Aorta (tissue), 5 donors: ENCODE data around the gene CTU2. TPM values are rescaled to one million over a fixed set of nuclear protein-coding genes. Genes with fewer than 3 reads are reported as not detected.

ENCODE experiments used
- ATAC-seq: fragments of 200-7000 bp; cut with Tn5 transposase; one replicate; pipeline ENCODE4 v1.9.1; 2022; ENCODE audit warnings: moderate library complexity; ENCODE audit not compliant: low FRiP score
- DNase-seq, 2 donors: peaks; one replicate each; pipeline ENCODE4 v3.0.0-alpha.2; 2020
- H3K27ac ChIP-seq, 2 donors: one replicate each; pipeline ENCODE4 v1.5.1; 2013; ENCODE audit warnings: low read length in 2 of 2, mild to moderate bottlenecking in 2 of 2, moderate library complexity in 2 of 2, control low read depth in 1 of 2, inconsistent platforms in 1 of 2, low read depth in 1 of 2
- H3K27me3 ChIP-seq, 2 donors: one replicate each; pipeline ENCODE4 v1.6.1; 2013; ENCODE audit warnings: control low read depth in 1 of 2, low read length in 1 of 2, mild to moderate bottlenecking in 1 of 2, moderate library complexity in 1 of 2; ENCODE audit not compliant: insufficient read depth in 2 of 2, control insufficient read depth in 1 of 2
- H3K36me3 ChIP-seq, 2 donors: one replicate each; pipeline ENCODE4 v1.6.1; 2013; ENCODE audit warnings: control low read depth in 1 of 2, low read length in 1 of 2, mild to moderate bottlenecking in 1 of 2; ENCODE audit not compliant: insufficient read depth in 2 of 2, control insufficient read depth in 1 of 2
- H3K4me1 ChIP-seq, 2 donors: one replicate each; pipeline ENCODE4 v1.6.1; 2013; ENCODE audit warnings: low read length in 2 of 2, control low read depth in 1 of 2, mild to moderate bottlenecking in 1 of 2, moderate library complexity in 1 of 2; ENCODE audit not compliant: insufficient read depth in 2 of 2, control insufficient read depth in 1 of 2
- H3K4me3 ChIP-seq, 2 donors: one replicate each; pipeline ENCODE4 v1.5.1; 2013; ENCODE audit warnings: low read length in 2 of 2, control low read depth in 1 of 2, mild to moderate bottlenecking in 1 of 2
- H3K9me3 ChIP-seq: one replicate; pipeline ENCODE4 v1.6.1; 2013; ENCODE audit warnings: mild to moderate bottlenecking, low read length; ENCODE audit not compliant: control insufficient read depth
- WGBS, 2 donors: extraction: QIAGEN DNeasy Blood & Tissue Kit; methylation state at CpG; one replicate each; pipeline ENCODE4 v1.1.7; 2013; 5-methylcytosine and 5-hydroxymethylcytosine counted together
- intact Hi-C, 2 donors: fragments of 100-400 bp; cut with DNase I; formaldehyde crosslinking; loops; one replicate each; pipeline versions ENCODE4 v1.14.2 to v1.15.0; 2022
- polyA plus RNA-seq, 2 donors: library from polyadenylated mRNA; stranded (reverse); fragments of 200-250 nt; gene quantifications; one replicate each; pipeline ENCODE4 v1.2.3, GENCODE V29; 2013
- total RNA-seq, 2 donors: library from RNA; stranded (reverse); fragmentation: NEBNext Ultra II Directional; extraction: Animal tissue kit (Norgen Biotek cat#: 25700); gene quantifications; one replicate each; pipeline ENCODE4 v1.2.1, GENCODE V29; 2021
- donor health status: healthy with polysubstance abuse.
- donor health status: Bipolar disorder and iron deficiency.
- donor health status: DM: no; HTN: no; CAD: no.
- donor health status: DM: no; HTN: no; CAD: no.
- donor health status: DM: yes; HTN: yes; CAD: no.

CTU2 gene
- total and polyA plus RNA-seq, 4 donors, result 4.0 to 18.4 (median 16.4) TPM

GRCh38 chr16:88739977-88740726 lies 33.8 kb downstream of the CTU2 start:
- ATAC-seq (no peak), DNase-seq (no peak)
- no peaks in the 10 kb centered on the region for H3K4me1 ChIP-seq
- intact Hi-C loops, result loop anchor here (5.0 to 10.0 kb wide), 3 partner anchors 117 to 477 kb away; partner anchors contain the start of genes ZNF778 (in 2 of the 2), GALNS (in 1 of the 2) and TRAPPC2L (in 1 of the 2)
- H3K4me3 ChIP-seq, result no peak overlapping the region
- WGBS, 2 donors, result 90% methylated on average over 33 of the region's 33 CpGs
- H3K27ac ChIP-seq, result no peak overlapping the region
- no peaks in the 10 kb centered on the region for H3K36me3 ChIP-seq
- no peaks in the 10 kb centered on the region for H3K27me3 ChIP-seq
- no peaks in the 10 kb centered on the region for H3K9me3 ChIP-seq

- DNase-seq, result no peak
- Histone ChIP-seq H3K27ac (no peak overlapping the region), H3K4me1 (no peaks in the 10 kb centered on the region), H3K36me3 (no peaks in the 10 kb centered on the region), H3K27me3 (no peaks in the 10 kb centered on the region), H3K9me3 (no peaks in the 10 kb centered on the region), H3K4me3 (no peak overlapping the region)
- no peak for ATAC-seq
- WGBS, 2 donors, result 82 to 87% methylated on average over 12 of the region's 12 CpGs
- intact Hi-C loops, result no loop called here
These were observed 34.4 kb downstream of the CTU2 start for GRCh38 chr16:88740727-88741055.

- intact Hi-C loops, result no loop called here
- ATAC-seq (no peak), DNase-seq (no peak)
- Histone ChIP-seq H3K36me3 (no peaks in the 10 kb centered on the region), H3K4me1 (no peaks in the 10 kb centered on the region), H3K4me3 (no peak overlapping the region), H3K27ac (no peak overlapping the region), H3K27me3 (no peaks in the 10 kb centered on the region), H3K9me3 (no peaks in the 10 kb centered on the region)
- WGBS, 2 donors, result 89% methylated on average over 15 to 17 of the region's 17 CpGs
These were observed 35.1 kb downstream of the CTU2 start for GRCh38 chr16:88741368-88741767.

GRCh38 chr16:88742896-88743605 lies 36.7 kb downstream of the CTU2 start:
- Histone ChIP-seq H3K4me1 (no peaks in the 10 kb centered on the region), H3K4me3 (no peak overlapping the region), H3K27me3 (no peaks in the 10 kb centered on the region), H3K27ac (no peak overlapping the region), H3K9me3 (no peaks in the 10 kb centered on the region), H3K36me3 (no peaks in the 10 kb centered on the region)
- WGBS, 2 donors, result 80 to 89% methylated on average over 17 to 19 of the region's 19 CpGs
- no peak for ATAC-seq
- no peak for DNase-seq
- intact Hi-C loops, result loop anchor here in 1 of 2 donors (2.0 kb wide), 1 partner anchor 40 kb away; no protein-coding TSS in a partner anchor

- H3K9me3 ChIP-seq, result no peaks in the 10 kb centered on the region
- no peak overlapping the region for H3K27ac ChIP-seq
- H3K4me3 ChIP-seq, result no peak overlapping the region
- DNase-seq, result peak; percentile 86 to 95
- 55 to 60% methylated on average over 29 to 32 of the region's 32 CpGs for WGBS, 2 donors
- no peaks in the 10 kb centered on the region for H3K36me3 ChIP-seq
- H3K27me3 ChIP-seq, result no peaks in the 10 kb centered on the region
- H3K4me1 ChIP-seq, result no peaks in the 10 kb centered on the region
- ATAC-seq, result peak; percentile 66
- intact Hi-C loops, result loop anchor here (2.0 kb wide), 2 partner anchors 39 to 41 kb away; partner anchors contain the start of gene PIEZO1 (in 1 of the 2)
These were observed 37.6 kb downstream of the CTU2 start for GRCh38 chr16:88743693-88744576.

GRCh38 chr16:88744577-88745521 lies 38.5 kb downstream of the CTU2 start:
- Histone ChIP-seq H3K4me3 (no peak overlapping the region), H3K27ac (no peak overlapping the region), H3K36me3 (no peaks in the 10 kb centered on the region), H3K4me1 (no peaks in the 10 kb centered on the region), H3K27me3 (no peaks in the 10 kb centered on the region), H3K9me3 (no peaks in the 10 kb centered on the region)
- ATAC-seq, result no peak
- DNase-seq, result no peak
- 82 to 84% methylated on average over 35 to 39 of the region's 39 CpGs for whole genome bisulfite sequencing, 2 donors
- intact Hi-C loops, result loop anchor here in 1 of 2 donors (2.0 kb wide), 1 partner anchor 40 kb away; the partner anchor contains the start of gene PIEZO1

- H3K4me1 ChIP-seq, result no peaks in the 10 kb centered on the region
These were observed 40.2 kb downstream of the CTU2 start for GRCh38 chr16:88746506-88746905.

More at GRCh38 chr16:88746506-88746905, 40.2 kb downstream of the CTU2 start:
- H3K36me3 ChIP-seq, result no peaks in the 10 kb centered on the region
- peak; percentile 22 for ATAC-seq
- 30 to 48% methylated on average over 17 of the region's 17 CpGs for WGBS, 2 donors
- no peak overlapping the region for H3K4me3 ChIP-seq
- no peaks in the 10 kb centered on the region for H3K9me3 ChIP-seq
- H3K27ac ChIP-seq, result no peak overlapping the region
- intact Hi-C loops, result no loop called here
- no peaks in the 10 kb centered on the region for H3K27me3 ChIP-seq
- peak in 1 of 2 donors; percentile 64 for DNase-seq
